Measurements from ENCODE around the gene TYRO3. TPM values are rescaled to one million over a fixed set of nuclear protein-coding genes. Genes with fewer than 3 reads are reported as not detected.

Gene TYRO3
- total RNA-seq, 1 donor from 2014 or later, result 28.5 TPM

- Mint-ChIP-seq H3K9me3 (ENCODE audit: unreplicated experiment) (no peaks in the 10 kb centered on the region), H3K4me3 (ENCODE audit: unreplicated experiment) (no peak overlapping the region), H3K4me1 (ENCODE audit: low read depth, unreplicated experiment) (no peaks in the 10 kb centered on the region), H3K27ac (ENCODE audit: unreplicated experiment) (no peak overlapping the region), H3K27me3 (ENCODE audit: low read depth, unreplicated experiment) (peaks cover 22% of the 10 kb centered on the region), H3K36me3 (ENCODE audit: low read depth, unreplicated experiment) (no peaks in the 10 kb centered on the region)
- Histone ChIP-seq H4K20me1 (ENCODE audit: insufficient read depth, low read length) (no peaks in the 10 kb centered on the region), H3K36me3 (ENCODE audit: insufficient read depth, low read length) (no peaks in the 10 kb centered on the region), H3K27me3 (ENCODE audit: insufficient read depth, low read length) (no peaks in the 10 kb centered on the region), H3K4me1 (ENCODE audit: insufficient read depth, low read length) (no peaks in the 10 kb centered on the region), H3K9me3 (ENCODE audit: insufficient read depth, low read depth, low read length) (no peaks in the 10 kb centered on the region), H2AFZ (ENCODE audit: low read depth, low read length) (no peak overlapping the region), H3K79me2 (ENCODE audit: insufficient read depth, low read length) (no peaks in the 10 kb centered on the region), H3K4me2 (ENCODE audit: low read length) (no peak overlapping the region), H3K9ac (ENCODE audit: low read length) (no peak overlapping the region), H3K27ac (ENCODE audit: low read depth, low read length) (no peak overlapping the region), H3K4me3 (ENCODE audit: insufficient read depth, low read depth, low read length) (no peak overlapping the region)
- no peak for TF ChIP-seq CTCF (IDR thresholded peaks at IDR 0.05; ENCODE audit: insufficient read depth, low read depth, low read length)
- TF ChIP-seq EZH2 (IDR thresholded peaks at IDR 0.05; ENCODE audit: insufficient read depth, low read length), result no peak
- DNase-seq (ENCODE audit: low read depth) (no peak), FAIRE-seq (no peak)
Observed at GRCh38 chr15:41596972-41597371, 38.0 kb downstream of the TYRO3 start.

- H3K79me2 ChIP-seq (ENCODE audit: insufficient read depth, low read length), result no peaks in the 10 kb centered on the region
- H3K4me3 Mint-ChIP-seq (ENCODE audit: unreplicated experiment), result no peak overlapping the region
- H3K9me3 Mint-ChIP-seq (ENCODE audit: unreplicated experiment), result no peaks in the 10 kb centered on the region
Observed at GRCh38 chr15:41597787-41598186, 38.8 kb downstream of the TYRO3 start.

More at GRCh38 chr15:41597787-41598186, 38.8 kb downstream of the TYRO3 start:
- H3K27ac Mint-ChIP-seq (ENCODE audit: unreplicated experiment), result no peak overlapping the region
- H3K4me3 ChIP-seq (ENCODE audit: insufficient read depth, low read depth, low read length), result no peak overlapping the region
- no peaks in the 10 kb centered on the region for H3K9me3 ChIP-seq (ENCODE audit: insufficient read depth, low read depth, low read length)
- DNase-seq (ENCODE audit: low read depth), result no peak
- H2AFZ ChIP-seq (ENCODE audit: low read depth, low read length), result no peak overlapping the region
- H3K4me1 ChIP-seq (ENCODE audit: insufficient read depth, low read length), result no peaks in the 10 kb centered on the region
- TF ChIP-seq EZH2 (IDR thresholded peaks at IDR 0.05; ENCODE audit: insufficient read depth, low read length) (no peak), CTCF (IDR thresholded peaks at IDR 0.05; ENCODE audit: insufficient read depth, low read depth, low read length) (no peak)
- no peak overlapping the region for H3K27ac ChIP-seq (ENCODE audit: low read depth, low read length)
- FAIRE-seq, result no peak
- H3K36me3 ChIP-seq (ENCODE audit: insufficient read depth, low read length), result no peaks in the 10 kb centered on the region
- H3K4me1 Mint-ChIP-seq (ENCODE audit: low read depth, unreplicated experiment), result no peaks in the 10 kb centered on the region
- no peaks in the 10 kb centered on the region for H3K36me3 Mint-ChIP-seq (ENCODE audit: low read depth, unreplicated experiment)
- H3K27me3 Mint-ChIP-seq (ENCODE audit: low read depth, unreplicated experiment), result peaks cover 18% of the 10 kb centered on the region
- H3K4me2 ChIP-seq (ENCODE audit: low read length), result no peak overlapping the region
- no peaks in the 10 kb centered on the region for H4K20me1 ChIP-seq (ENCODE audit: insufficient read depth, low read length)
- no peaks in the 10 kb centered on the region for H3K27me3 ChIP-seq (ENCODE audit: insufficient read depth, low read length)
- no peak overlapping the region for H3K9ac ChIP-seq (ENCODE audit: low read length)
